ENCODE measurements around the gene PFN1.

DNA sequence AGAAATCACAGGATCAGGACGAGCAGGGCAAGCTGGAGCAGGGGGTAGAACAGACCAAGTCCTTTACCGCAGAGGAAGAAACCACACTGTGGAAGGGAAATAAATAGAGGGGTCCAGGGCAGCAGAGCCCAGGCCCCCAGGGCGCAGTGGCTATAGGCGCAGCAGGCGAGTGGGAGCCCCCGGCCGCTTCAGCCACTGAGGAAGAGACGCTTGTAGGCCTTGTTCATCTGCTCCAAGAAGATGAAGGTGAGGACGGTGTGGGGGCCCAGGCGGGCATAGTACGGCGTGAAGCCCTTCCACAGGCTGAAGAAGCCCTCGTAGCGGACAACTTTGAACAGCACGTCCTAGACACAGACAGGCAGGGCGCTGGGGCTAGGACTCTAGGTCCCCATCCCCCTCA, 10.8 kb downstream of the PFN1 start:
- TF ChIP-seq, protein P1, sequence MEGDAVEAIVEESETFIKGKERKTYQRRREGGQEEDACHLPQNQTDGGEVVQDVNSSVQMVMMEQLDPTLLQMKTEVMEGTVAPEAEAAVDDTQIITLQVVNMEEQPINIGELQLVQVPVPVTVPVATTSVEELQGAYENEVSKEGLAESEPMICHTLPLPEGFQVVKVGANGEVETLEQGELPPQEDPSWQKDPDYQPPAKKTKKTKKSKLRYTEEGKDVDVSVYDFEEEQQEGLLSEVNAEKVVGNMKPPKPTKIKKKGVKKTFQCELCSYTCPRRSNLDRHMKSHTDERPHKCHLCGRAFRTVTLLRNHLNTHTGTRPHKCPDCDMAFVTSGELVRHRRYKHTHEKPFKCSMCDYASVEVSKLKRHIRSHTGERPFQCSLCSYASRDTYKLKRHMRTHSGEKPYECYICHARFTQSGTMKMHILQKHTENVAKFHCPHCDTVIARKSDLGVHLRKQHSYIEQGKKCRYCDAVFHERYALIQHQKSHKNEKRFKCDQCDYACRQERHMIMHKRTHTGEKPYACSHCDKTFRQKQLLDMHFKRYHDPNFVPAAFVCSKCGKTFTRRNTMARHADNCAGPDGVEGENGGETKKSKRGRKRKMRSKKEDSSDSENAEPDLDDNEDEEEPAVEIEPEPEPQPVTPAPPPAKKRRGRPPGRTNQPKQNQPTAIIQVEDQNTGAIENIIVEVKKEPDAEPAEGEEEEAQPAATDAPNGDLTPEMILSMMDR (IDR thresholded peaks at IDR 0.05) = no peak
- TF ChIP-seq POLR2A (IDR thresholded peaks at IDR 0.05) = no peak
